OCI-LY7 (cell line): ENCODE data around the gene ZC2HC1C. TPM values are rescaled to one million over a fixed set of nuclear protein-coding genes. Genes with fewer than 3 reads are reported as not detected.

Experiments
- BruUV-seq: library from RNA; stranded (reverse); fragments of 400-500 nt; replicated peaks from 2 replicates; lab custom pipeline; 2021; lab: Mats Ljungman, UMichigan
- CTCF ChIA-PET: fragments of 300-600 bp; sonication (Branson Sonifier 250); formaldehyde crosslinking; loops from one replicate; lab custom pipeline; 2022; ENCODE audit warnings: antibody characterized with exemption; ENCODE audit not compliant: unreplicated experiment; lab: Charles Lee
- POLR2A ChIA-PET: fragments of 300-600 bp; sonication (Branson Sonifier 250); formaldehyde crosslinking; loops from one replicate; lab custom pipeline; 2022; ENCODE audit warnings: antibody characterized with exemption; lab: Charles Lee
- DNase-seq: peaks from one replicate; pipeline ENCODE4 v3.0.0-alpha.2; 2015; ENCODE audit warnings: low spot score
- H2AFZ ChIP-seq: fragments of 200-600 bp; sonication (generic), shearing (Covaris generic); 2 replicates; pipeline ENCODE4 v1.6.1; 2014; ENCODE audit warnings: mild to moderate bottlenecking, antibody characterized with exemption, low read length, moderate library complexity
- H3K27ac ChIP-seq: fragments of 200-600 bp; sonication (generic); 2 replicates; pipeline ENCODE4 v1.5.1; 2014; ENCODE audit warnings: mixed run types, low read depth, mild to moderate bottlenecking, moderate library complexity, low read length, inconsistent platforms; ENCODE audit not compliant: poor library complexity, severe bottlenecking
- H3K36me3 ChIP-seq: fragments of 200-600 bp; sonication (generic); 2 replicates; pipeline ENCODE4 v1.6.1; 2014; ENCODE audit warnings: mild to moderate bottlenecking, antibody characterized with exemption, low read length, moderate library complexity, mixed read lengths; ENCODE audit not compliant: insufficient read depth
- H3K4me1 ChIP-seq: fragments of 200-600 bp; sonication (generic); 2 replicates; pipeline ENCODE4 v1.5.1; 2014; ENCODE audit warnings: mild to moderate bottlenecking, low read length; ENCODE audit not compliant: insufficient read depth, poor library complexity, severe bottlenecking
- H3K4me2 ChIP-seq: fragments of 200-600 bp; sonication (generic); 2 replicates; pipeline ENCODE4 v1.6.1; 2014; ENCODE audit warnings: mild to moderate bottlenecking, low read length
- H3K4me3 ChIP-seq: fragments of 200-600 bp; sonication (generic); 2 replicates; pipeline ENCODE4 v1.5.1; 2014; ENCODE audit warnings: mild to moderate bottlenecking, low read depth, low read length; ENCODE audit not compliant: poor library complexity, severe bottlenecking
- H3K79me2 ChIP-seq: fragments of 200-600 bp; sonication (generic); 2 replicates; pipeline ENCODE4 v1.6.1; 2016; ENCODE audit warnings: low read depth, mild to moderate bottlenecking, low read length, moderate library complexity, mixed read lengths; ENCODE audit not compliant: insufficient read depth
- H3K9me2 ChIP-seq: fragments of 200-600 bp; sonication (generic); 2 replicates; pipeline ENCODE4 v1.6.1; 2016; ENCODE audit warnings: mild to moderate bottlenecking, low read length, mixed read lengths; ENCODE audit not compliant: insufficient read depth
- H3K9me3 ChIP-seq: fragments of 200-600 bp; sonication (generic); 2 replicates; pipeline ENCODE4 v1.6.1; 2014; ENCODE audit warnings: mild to moderate bottlenecking, mixed run types, low read length, mixed read lengths
- H4K20me1 ChIP-seq: fragments of 200-600 bp; sonication (generic); 2 replicates; pipeline ENCODE4 v1.6.1; 2014; ENCODE audit warnings: mild to moderate bottlenecking, antibody characterized with exemption, low read length, moderate library complexity, mixed read lengths; ENCODE audit not compliant: insufficient read depth
- EZH2phosphoT487 ChIP-seq: fragments of 200-600 bp; sonication (generic); IDR thresholded peaks from 2 replicates; pipeline ENCODE4 v1.6.1; 2018; ENCODE audit warnings: low read depth, borderline replicate concordance, mild to moderate bottlenecking, mixed run types, antibody characterized with exemption, low read length, moderate library complexity, mixed read lengths
- intact Hi-C: fragments of 100-400 bp; cut with micrococcal nuclease; formaldehyde crosslinking; loops from one replicate; pipeline ENCODE4 v1.10.0; 2022; ENCODE audit not compliant: unreplicated experiment
- total RNA-seq, 2 experiments: library from RNA; depleted of rRNA in 1 of 2; stranded (reverse); fragments of >200 nt in 1 of 2; shearing (Covaris generic) in 1 of 2; gene quantifications; 2 replicates each; pipeline ENCODE4 v1.2.3, GENCODE V29; 2014 to 2022
- TF ChIP-seq, protein P1 (sequence below): fragments of 200-600 bp; sonication (generic); conservative IDR thresholded peaks from 2 replicates; pipeline ENCODE4 v1.5.1; 2014; ENCODE audit warnings: mild to moderate bottlenecking, antibody characterized with exemption, low read length, moderate library complexity, mixed read lengths

The ZC2HC1C gene
- total RNA-seq, 2 experiments from 2014 or later, result 3.4 to 3.7 TPM

DNA sequence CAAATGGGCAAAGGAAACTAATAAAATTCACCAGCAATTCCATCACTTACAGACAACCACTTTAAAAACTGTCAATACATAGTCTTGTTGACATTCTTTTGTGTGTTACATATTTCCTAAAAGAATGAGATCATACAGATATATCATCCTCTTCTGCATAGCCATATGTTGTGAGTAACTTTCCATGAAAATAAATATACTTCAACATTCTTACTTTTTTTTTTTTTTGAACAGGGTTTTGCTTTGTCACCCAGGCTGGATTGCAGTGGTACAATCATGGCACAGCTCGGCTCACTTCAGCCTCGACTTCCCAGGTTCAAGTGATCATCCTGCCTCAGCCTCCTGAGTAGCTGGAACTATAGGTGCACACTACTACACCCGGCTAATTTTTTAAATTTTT lies 20.9 kb downstream of the ZC2HC1C start:
- intact Hi-C loops, result no loop called here
- Histone ChIP-seq H3K9me3 (no peaks in the 10 kb centered on the region), H4K20me1 (no peaks in the 10 kb centered on the region), H3K4me3 (no peak overlapping the region), H2AFZ (no peak overlapping the region), H3K27ac (no peak overlapping the region), H3K4me1 (no peaks in the 10 kb centered on the region), H3K36me3 (peaks cover 80% of the 10 kb centered on the region), H3K4me2 (no peak overlapping the region), H3K9me2 (no peaks in the 10 kb centered on the region), H3K79me2 (no peaks in the 10 kb centered on the region)
- TF ChIP-seq EZH2phosphoT487, result no peak
- TF ChIP-seq, protein P1, sequence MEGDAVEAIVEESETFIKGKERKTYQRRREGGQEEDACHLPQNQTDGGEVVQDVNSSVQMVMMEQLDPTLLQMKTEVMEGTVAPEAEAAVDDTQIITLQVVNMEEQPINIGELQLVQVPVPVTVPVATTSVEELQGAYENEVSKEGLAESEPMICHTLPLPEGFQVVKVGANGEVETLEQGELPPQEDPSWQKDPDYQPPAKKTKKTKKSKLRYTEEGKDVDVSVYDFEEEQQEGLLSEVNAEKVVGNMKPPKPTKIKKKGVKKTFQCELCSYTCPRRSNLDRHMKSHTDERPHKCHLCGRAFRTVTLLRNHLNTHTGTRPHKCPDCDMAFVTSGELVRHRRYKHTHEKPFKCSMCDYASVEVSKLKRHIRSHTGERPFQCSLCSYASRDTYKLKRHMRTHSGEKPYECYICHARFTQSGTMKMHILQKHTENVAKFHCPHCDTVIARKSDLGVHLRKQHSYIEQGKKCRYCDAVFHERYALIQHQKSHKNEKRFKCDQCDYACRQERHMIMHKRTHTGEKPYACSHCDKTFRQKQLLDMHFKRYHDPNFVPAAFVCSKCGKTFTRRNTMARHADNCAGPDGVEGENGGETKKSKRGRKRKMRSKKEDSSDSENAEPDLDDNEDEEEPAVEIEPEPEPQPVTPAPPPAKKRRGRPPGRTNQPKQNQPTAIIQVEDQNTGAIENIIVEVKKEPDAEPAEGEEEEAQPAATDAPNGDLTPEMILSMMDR, result no peak
- ChIA-PET POLR2A (no interaction called here), CTCF (no interaction called here)
- DNase-seq, result no peak
- BruUV-seq, result no TSS peak

DNA sequence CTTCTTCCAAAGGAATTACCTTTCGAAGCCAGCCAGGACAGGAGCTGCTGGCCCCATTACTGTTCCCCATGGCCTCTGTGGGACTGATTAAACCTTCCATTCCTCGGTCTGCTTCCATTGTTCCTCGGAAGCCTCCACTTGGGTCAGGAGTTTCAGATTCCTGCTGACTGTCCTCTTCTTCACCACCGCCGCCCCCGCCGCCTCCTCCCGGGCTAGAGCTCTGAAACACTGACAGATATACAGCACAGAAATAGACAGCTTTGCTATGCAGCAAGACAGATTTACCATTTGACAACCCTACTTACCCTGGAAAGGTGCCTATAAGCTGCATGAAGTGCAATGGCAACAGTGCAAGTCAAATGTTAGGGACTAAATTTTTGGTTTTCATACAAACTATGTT lies 21.8 kb downstream of the ZC2HC1C start:
- H3K79me2 ChIP-seq, result no peaks in the 10 kb centered on the region
- CTCF ChIA-PET, result no interaction called here
- no peak overlapping the region for H2AFZ ChIP-seq
- intact Hi-C loops, result no loop called here
- H3K4me1 ChIP-seq, result no peaks in the 10 kb centered on the region
- no peak overlapping the region for H3K27ac ChIP-seq
- POLR2A ChIA-PET, result no interaction called here
- no peaks in the 10 kb centered on the region for H4K20me1 ChIP-seq
- H3K9me2 ChIP-seq, result no peaks in the 10 kb centered on the region
- peaks cover 81% of the 10 kb centered on the region for H3K36me3 ChIP-seq
- no TSS peak for BruUV-seq
- no peak overlapping the region for H3K4me2 ChIP-seq
- H3K4me3 ChIP-seq, result no peak overlapping the region
- no peak for DNase-seq
- TF ChIP-seq, protein P1, result no peak
- TF ChIP-seq EZH2phosphoT487, result no peak
- H3K9me3 ChIP-seq, result no peaks in the 10 kb centered on the region

DNA sequence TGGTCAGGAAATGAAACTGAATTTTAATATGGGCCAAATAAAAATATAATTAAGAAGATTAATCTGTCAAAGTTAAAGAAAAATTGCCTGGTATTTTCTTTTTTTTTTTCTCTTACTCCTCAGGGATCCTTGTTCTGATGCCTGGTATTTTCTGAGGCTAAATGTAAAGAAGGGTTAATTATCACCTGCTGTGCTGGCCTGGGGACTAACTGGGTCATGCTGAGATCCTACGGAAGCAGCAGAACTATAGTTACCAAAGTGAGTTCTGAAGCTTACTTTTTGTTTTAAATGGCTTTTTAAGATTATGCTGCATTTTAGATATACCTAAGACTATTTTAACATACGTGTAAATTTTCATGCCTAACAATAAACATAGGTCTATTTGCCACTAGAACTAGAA lies 23.3 kb downstream of the ZC2HC1C start:
- TF ChIP-seq EZH2phosphoT487, result no peak
- H2AFZ ChIP-seq, result no peak overlapping the region
- H3K36me3 ChIP-seq, result peaks cover 81% of the 10 kb centered on the region
- H3K4me3 ChIP-seq, result no peak overlapping the region
- no peak overlapping the region for H3K27ac ChIP-seq
- CTCF ChIA-PET, result no interaction called here
- H3K9me3 ChIP-seq, result no peaks in the 10 kb centered on the region
- intact Hi-C loops, result no loop called here
- no peaks in the 10 kb centered on the region for H3K79me2 ChIP-seq
- no peak for DNase-seq
- no peaks in the 10 kb centered on the region for H4K20me1 ChIP-seq
- POLR2A ChIA-PET, result interaction anchor here (0.8 kb wide), 1 partner anchor 13 kb away, joined by 3 read pairs; no protein-coding TSS in a partner anchor
- H3K4me1 ChIP-seq, result no peaks in the 10 kb centered on the region
- BruUV-seq, result no TSS peak
- H3K9me2 ChIP-seq, result no peaks in the 10 kb centered on the region
- no peak overlapping the region for H3K4me2 ChIP-seq
